ENCODE results near the gene EXOSC2. TPM values are rescaled to one million over a fixed set of nuclear protein-coding genes. Genes with fewer than 3 reads are reported as not detected.
"Not testable (repeated sequence)": the region's sequence is repeated elsewhere in the genome, so short reads cannot be mapped to it uniquely, and the experiment has no call there.

Gene EXOSC2
- total RNA-seq, 1 donor from 2014 or later, result 29.7 TPM

- DNase-seq (ENCODE audit: low spot score), result no peak
These were observed 25.4 kb upstream of the EXOSC2 start for GRCh38 chr9:130668196-130668595.

DNA sequence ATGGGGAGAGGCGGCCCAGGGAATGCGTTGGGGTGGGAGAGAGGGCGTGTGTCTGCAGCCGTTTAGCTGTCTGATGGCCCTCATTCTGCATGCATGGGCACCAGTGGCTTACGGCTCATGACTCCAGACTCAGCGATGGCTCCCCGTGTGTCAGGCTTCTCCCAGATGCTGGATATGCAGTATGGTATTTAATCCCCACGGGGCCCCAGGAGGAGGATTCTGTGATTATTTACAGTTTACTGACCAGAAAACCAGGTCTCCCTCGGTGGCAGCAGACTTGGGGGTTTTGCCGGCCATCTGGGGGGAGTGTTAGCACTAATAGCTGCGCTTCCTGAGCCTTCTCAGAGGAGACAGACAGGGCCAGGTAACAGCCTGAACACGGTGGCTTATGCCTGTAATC, 24.9 kb upstream of the EXOSC2 start:
- no peak for DNase-seq (ENCODE audit: low spot score)

DNA sequence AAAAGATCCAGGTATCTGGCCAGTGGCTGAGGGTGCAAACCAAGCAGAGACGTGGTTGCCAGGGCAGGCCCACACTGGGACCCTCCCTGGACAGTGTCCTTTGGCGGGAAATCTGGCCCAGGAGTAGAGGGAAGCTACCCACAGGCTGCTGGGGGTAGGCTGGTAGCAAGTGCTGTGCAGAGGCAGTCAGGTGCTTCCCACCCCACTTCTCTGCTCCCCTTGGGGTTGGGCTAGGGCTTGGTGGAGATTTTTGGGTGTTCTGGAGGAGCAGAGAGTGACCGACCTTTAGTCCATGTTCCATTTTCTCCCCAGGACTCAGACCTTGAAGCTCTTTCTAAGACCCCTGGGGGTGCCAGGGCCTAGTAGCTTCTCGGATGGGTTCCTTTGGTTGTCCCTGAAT, 23.6 kb upstream of the EXOSC2 start:
- no peak for DNase-seq (ENCODE audit: low spot score)

DNA sequence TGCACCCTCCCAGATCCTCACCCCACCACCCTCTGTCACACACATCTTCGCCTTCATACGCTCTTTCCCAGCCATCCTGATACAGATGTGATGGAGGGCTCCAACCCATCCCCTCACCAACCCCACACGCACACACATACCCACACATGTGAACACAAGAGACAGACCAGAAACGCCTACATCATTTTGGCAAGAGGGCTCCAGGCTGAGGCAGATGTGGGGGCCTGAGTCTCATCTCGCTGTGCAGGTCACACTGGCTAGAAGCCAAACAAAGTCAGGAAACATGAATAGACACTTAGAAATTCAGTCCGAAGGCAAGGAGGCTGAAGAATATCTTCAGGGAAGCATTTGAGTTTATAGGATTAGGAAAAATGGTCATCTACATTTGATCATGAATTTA, 22.9 kb upstream of the EXOSC2 start:
- DNase-seq (ENCODE audit: low spot score), result no peak

DNA sequence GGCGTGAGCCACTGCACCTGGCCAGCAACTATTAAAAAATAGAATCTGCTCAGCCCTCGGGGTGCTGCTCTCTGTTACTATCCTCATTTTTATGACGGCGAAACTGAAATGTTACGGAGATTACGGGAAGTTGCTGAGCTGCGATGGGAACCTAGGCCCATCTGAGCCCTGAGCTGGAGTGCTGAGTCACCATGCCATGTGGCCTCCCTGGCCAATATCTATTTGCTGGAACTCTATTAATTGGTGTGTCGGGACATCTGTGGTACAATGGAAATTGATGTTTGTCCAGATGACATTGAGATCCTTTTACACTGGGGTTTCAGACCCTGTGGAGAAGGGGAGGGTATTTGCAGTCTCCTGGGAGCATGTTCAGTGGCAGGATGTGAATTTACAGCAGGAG, 21.1 kb upstream of the EXOSC2 start:
- DNase-seq (ENCODE audit: low spot score), result no peak

DNA sequence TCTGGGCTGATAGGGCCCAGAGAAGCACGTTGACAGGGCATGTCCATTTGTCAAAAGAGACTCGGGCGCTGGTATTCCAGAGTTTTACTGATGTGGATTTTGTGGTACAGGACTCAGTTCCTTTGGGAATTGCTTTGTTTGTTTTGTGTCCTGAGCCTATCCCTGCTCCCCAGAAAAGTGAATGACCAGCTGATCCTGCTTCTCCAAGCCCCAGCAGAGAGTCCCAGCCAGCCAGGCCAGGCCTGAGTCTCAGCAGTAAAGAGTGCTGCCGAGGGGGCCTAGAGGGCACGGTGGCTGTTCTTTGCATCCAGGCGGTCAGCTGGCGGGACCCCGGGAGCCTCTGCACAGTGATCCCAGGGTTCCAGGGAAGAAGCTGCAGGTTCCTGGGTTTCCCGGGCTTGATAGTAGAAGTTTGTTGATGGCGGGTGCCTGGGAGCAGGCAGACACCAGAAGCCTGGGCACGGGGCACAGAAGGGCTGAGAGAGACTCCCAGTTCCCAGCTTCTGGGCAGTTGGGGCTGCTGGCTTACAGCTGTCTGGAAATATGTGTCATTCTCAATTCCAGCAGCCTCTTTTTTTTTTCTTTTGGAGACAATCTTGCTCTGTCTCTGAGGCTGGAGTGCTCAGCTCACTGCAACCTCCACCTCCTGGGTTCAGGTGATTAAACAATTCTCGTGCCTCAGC, 20.5 kb upstream of the EXOSC2 start:
- DNase-seq (ENCODE audit: low spot score), result no peak

DNA sequence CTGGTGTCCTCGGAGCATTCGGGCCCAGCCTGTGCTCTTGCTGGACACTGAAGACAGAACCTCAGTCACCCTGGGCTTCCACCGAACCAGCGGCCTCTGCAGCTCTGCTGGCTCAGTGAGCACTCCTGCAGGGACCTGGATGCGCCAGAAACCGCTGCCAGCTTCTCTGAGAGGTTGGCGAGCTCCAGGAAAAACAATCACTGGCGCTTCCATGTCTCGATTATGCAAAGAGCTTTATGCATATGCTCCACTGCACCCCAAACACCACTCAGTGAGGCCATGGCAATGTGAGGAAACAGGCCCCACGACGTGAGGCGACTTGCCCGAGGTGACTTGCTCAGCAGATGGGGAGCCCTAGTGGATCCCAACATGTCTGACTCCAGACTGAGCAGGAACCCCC, 18.2 kb upstream of the EXOSC2 start:
- no peak for DNase-seq (ENCODE audit: low spot score)

DNA sequence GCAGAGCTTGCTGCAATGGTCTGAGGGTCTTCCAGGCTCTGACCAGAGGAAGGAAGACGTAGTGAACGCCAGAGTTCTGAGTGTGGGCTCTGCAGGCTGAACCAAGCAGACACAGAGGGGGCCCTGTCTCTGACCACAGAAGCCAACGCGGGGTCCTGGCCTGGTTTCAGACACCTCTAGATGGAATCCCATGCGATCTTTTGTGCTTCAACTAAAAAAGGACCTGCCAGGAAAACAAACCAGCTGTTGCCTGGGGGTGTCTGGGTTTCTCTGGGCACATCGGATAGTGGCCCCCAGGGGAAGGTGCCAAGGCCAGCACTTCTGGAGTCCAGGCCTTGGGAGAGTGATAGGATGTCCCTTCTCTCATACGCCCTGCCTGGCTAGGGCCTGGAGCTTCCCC, 16.3 kb upstream of the EXOSC2 start:
- no peak for DNase-seq (ENCODE audit: low spot score)

DNA sequence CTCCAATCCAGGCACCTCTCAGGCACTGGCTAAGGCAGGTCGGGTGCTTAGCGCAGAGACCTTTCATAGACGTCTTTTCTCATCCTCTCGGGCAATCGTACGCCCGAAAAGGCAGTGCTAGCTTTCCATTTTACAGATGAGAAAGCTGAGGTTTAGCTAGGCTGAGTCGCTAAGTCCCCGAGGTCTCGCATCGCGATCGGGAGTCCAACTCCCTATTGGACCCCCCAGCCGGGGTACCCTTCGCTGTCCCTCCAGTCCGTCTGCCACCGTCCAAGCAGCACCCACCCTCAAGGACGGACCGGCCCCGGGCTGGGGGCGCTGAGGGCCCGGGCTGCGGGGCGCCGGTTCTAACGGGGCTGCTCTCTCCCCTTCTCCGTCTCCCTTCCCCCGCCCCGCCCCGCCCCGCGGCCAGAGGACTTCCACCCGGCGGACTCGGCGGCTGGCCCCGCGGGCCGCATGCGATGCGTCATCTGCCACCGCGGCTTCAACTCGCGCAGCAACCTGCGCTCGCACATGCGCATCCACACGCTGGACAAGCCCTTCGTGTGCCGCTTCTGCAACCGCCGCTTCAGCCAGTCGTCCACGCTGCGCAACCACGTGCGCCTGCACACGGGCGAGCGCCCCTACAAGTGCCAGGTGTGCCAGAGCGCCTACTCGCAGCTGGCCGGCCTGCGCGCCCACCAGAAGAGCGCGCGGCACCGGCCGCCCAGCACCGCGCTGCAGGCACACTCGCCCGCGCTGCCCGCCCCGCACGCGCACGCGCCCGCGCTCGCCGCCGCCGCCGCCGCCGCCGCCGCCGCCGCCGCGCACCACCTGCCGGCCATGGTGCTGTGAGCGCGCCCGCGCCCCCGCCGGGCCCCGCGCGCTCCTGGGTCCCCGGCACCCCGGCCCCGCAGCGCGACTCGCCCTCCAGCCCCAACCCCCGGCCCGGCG, 12.5 kb upstream of the EXOSC2 start:
- peak; percentile 75 for DNase-seq (ENCODE audit: low spot score)

GRCh38 chr9:130681769-130682420, 11.7 kb upstream of the EXOSC2 start:
- no peak for DNase-seq (ENCODE audit: low spot score)

- peak; percentile 80 for DNase-seq (ENCODE audit: low spot score)
These were observed 11.0 kb upstream of the EXOSC2 start for GRCh38 chr9:130682421-130683121.

- DNase-seq (ENCODE audit: low spot score), result no peak
These were observed 8.5 kb upstream of the EXOSC2 start for GRCh38 chr9:130685104-130685503.

- DNase-seq (ENCODE audit: low spot score), result not testable (repeated sequence)
These were observed 7.6 kb upstream of the EXOSC2 start for GRCh38 chr9:130685945-130686344.

DNA sequence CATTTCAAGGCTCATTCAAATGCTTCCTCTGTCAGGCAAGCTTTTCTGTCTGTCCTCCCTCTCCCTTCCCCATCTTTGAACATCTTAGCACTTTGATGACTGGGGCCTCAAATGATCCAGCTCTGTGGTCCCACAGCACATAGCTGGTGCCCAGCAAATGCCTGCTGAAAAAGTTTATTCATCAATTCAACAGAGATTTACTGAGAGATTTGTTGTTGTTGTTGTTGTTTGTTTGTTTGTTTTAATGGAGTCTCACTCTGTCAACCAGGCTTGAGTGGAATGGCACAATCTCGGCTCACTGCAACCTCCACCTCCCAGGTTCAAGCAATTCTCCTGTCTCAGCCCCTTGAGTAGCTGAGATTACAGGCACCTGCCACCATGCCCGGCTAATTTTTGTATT, 6.0 kb upstream of the EXOSC2 start:
- no peak for DNase-seq (ENCODE audit: low spot score)

DNA sequence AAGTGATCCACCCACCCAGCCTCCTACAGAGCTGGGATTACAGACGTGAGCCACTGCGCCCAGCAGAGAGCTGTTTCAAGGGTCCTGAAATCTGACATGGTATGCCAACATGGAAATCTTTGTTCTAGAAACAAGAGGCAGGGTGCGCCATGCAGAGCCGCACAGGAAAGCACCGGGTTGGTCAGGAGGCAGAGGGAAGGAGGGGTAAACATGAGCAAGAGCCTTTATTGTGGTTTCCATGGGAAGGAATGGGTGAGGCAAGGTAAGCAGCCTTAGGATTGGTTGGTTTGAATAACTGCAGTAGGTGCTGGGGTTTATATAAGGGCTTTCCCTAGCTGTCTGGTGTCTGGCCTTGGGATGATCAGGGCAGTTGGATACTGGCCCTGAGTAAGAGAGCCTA, 5.5 kb upstream of the EXOSC2 start:
- no peak for DNase-seq (ENCODE audit: low spot score)

- DNase-seq (ENCODE audit: low spot score), result no peak
These were observed 4.0 kb upstream of the EXOSC2 start for GRCh38 chr9:130689572-130689936.

DNA sequence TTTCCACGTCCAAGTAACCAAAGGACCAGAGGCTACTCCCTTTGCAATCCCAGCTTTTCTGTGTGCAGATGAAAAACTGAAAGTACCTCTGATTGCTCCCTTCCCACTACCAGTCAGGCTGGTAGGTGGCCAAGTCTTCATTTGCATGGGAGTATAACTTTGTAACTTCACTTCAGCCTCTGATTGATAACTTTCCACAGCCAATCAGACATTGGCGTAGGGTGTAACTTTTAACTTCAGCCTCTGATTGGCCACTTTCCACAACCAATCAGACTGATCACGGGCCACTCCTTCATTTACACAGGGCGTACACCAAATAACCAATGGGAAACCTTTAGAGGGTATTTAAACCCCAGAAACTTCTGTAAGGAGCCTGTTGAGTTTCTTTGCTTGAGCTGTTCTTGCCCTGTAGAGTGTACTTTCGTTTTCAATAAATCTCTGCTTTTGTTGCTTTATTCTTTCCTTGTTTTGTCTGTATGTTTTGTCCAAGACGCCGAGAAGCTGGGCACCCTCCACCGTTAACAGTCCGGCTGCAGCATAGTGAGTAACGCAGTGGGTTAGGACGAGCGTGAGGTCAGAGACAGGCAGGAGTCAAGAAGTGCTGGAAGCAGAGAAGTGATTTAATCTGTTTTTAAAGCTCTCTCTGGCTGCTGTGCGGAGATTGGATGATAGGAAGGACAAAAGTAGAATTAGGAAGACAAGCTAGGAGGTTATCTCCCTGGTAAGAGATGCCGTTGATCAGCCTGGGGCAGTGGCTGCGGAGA, 3.5 kb upstream of the EXOSC2 start:
- DNase-seq (ENCODE audit: low spot score), result peak; percentile 81

DNA sequence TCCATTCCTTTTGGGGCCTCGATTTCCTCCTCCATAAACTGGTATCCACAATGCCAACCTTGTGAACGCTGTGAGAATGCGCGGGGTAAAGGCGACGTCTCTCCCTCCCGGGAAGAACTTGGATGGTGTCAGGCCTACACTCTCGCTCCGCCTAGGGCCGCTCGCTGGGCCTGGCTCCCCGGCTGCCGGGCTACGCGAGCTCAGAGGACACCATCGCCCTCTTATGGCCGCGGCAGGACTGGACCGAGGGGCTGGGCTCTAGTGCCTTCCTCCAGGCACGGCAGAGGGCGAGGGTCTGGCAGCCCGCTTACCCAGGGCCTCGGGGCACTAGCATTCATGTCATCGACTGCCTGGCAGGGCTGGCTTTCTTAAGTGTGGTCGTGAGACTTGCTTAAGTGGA, 1.3 kb upstream of the EXOSC2 start:
- DNase-seq (ENCODE audit: low spot score), result no peak

GRCh38 chr9:130693101-130693425, 517 bp upstream of the EXOSC2 start:
- DNase-seq (ENCODE audit: low spot score), result no peak

- DNase-seq (ENCODE audit: low spot score), result no peak
These were observed 625 bp downstream of the EXOSC2 start for GRCh38 chr9:130694205-130694604.

DNA sequence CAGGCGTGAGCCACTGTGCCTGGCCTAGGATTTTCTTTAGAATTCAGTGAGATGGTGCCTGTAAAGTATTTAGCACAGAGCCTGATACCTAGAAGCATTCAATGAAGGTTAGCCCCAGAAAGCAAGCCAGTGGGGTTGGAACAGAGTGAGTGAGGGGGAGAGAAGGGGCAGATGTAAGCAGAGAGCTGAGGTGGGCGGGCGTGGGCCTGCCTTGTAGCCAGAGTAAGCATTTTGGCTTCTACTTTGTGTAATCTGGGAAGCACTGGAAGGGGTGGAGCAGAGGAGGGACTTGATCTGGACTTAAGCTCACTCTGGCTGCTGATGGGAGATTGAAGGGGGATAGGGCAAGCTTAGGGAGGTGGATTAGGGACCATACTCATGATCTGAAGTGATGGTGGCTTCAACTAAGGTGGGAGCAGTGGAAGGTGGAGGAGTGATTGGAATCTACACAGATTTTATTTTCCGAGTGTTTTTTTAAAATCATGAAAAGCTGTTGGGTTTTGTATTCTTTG, 2.6 kb downstream of the EXOSC2 start:
- DNase-seq (ENCODE audit: low spot score), result no peak
